ENCODE data around the gene EMC8. TPM values are rescaled to one million over a fixed set of nuclear protein-coding genes. Genes with fewer than 3 reads are reported as not detected.
"Not testable (repeated sequence)": the region's sequence is repeated elsewhere in the genome, so short reads cannot be mapped to it uniquely, and the experiment has no call there.

The EMC8 gene
- total RNA-seq, 4 donors from 2014 or later: 23.4 to 32.5 (median 26.8) TPM

GRCh38 chr16:85810097-85810741, 10.9 kb upstream of the EMC8 start:
- WGBS, 2 donors (ENCODE audit: low coverage in 1 of 2): 60 to 77% methylated on average over 1 to 7 of the region's 13 CpGs
- H3K4me1 ChIP-seq: no peaks in the 10 kb centered on the region
- no peak overlapping the region for H3K4me3 ChIP-seq
- H3K36me3 ChIP-seq: peaks cover 4 to 22% of the 10 kb centered on the region in 2 donors
- peaks cover 22% of the 10 kb centered on the region for H3K27me3 ChIP-seq
- H3K27ac ChIP-seq: no peak overlapping the region
- no peak for TF ChIP-seq POLR2A (IDR thresholded peaks at IDR 0.05)
- no peak for TF ChIP-seq POLR2AphosphoS5 (IDR thresholded peaks at IDR 0.05)
- no peak for TF ChIP-seq EP300 (IDR thresholded peaks at IDR 0.05)
- TF ChIP-seq CTCF (IDR thresholded peaks at IDR 0.05): no peak
- no peak for ATAC-seq
- H3K9me3 ChIP-seq: no peaks in the 10 kb centered on the region

GRCh38 chr16:85809645-85810044, 10.3 kb upstream of the EMC8 start:
- no peak for ATAC-seq
- Histone ChIP-seq H3K27me3 (peaks cover 19% of the 10 kb centered on the region), H3K36me3 (peaks cover 4 to 28% of the 10 kb centered on the region in 2 donors), H3K9me3 (no peaks in the 10 kb centered on the region), H3K27ac (no peak overlapping the region), H3K4me3 (no peak overlapping the region), H3K4me1 (no peaks in the 10 kb centered on the region)
- WGBS, 2 donors (ENCODE audit: low coverage in 1 of 2): 77% methylated on average over 4 of the region's 10 CpGs; no CpG with 5 or more reads in 1 of the 2 donors
- no peak for TF ChIP-seq POLR2AphosphoS5 (IDR thresholded peaks at IDR 0.05)
- TF ChIP-seq POLR2A (IDR thresholded peaks at IDR 0.05): no peak
- no peak for TF ChIP-seq EP300 (IDR thresholded peaks at IDR 0.05)
- no peak for TF ChIP-seq CTCF (IDR thresholded peaks at IDR 0.05)

- Histone ChIP-seq H3K36me3 (peaks cover 4 to 35% of the 10 kb centered on the region in 2 donors), H3K27me3 (peaks cover 18% of the 10 kb centered on the region), H3K27ac (no peak overlapping the region), H3K9me3 (no peaks in the 10 kb centered on the region), H3K4me1 (no peaks in the 10 kb centered on the region), H3K4me3 (no peak overlapping the region)
- WGBS, 2 donors (ENCODE audit: low coverage in 1 of 2): 100% methylated on average over 2 of the region's 7 CpGs; no CpG with 5 or more reads in 1 of the 2 donors
- ATAC-seq: no peak
- TF ChIP-seq EP300 (IDR thresholded peaks at IDR 0.05): no peak
- TF ChIP-seq CTCF (IDR thresholded peaks at IDR 0.05): no peak
- TF ChIP-seq POLR2AphosphoS5 (IDR thresholded peaks at IDR 0.05): no peak
- TF ChIP-seq POLR2A (IDR thresholded peaks at IDR 0.05): no peak
These were observed 9.6 kb upstream of the EMC8 start for GRCh38 chr16:85808926-85809325.

GRCh38 chr16:85808104-85808503, 8.8 kb upstream of the EMC8 start:
- H3K9me3 ChIP-seq, H3K27ac ChIP-seq, H3K4me1 ChIP-seq, ATAC-seq, H3K4me3 ChIP-seq: not testable (repeated sequence)
- WGBS, 2 donors (ENCODE audit: low coverage in 1 of 2): no CpG with 5 or more reads among the region's 27 CpGs
- Histone ChIP-seq H3K27me3 (peaks cover 18% of the 10 kb centered on the region), H3K36me3 (peaks cover 4 to 43% of the 10 kb centered on the region in 2 donors)

GRCh38 chr16:85807340-85807739, 8.0 kb upstream of the EMC8 start:
- not testable (repeated sequence) for H3K27ac ChIP-seq, H3K4me3 ChIP-seq, H3K9me3 ChIP-seq, ATAC-seq
- Histone ChIP-seq H3K36me3 (peaks cover 4 to 51% of the 10 kb centered on the region in 2 donors), H3K27me3 (peaks cover 18% of the 10 kb centered on the region), H3K4me1 (peaks cover 0 to 14% (median 0%) of the 10 kb centered on the region in 3 donors)
- 60 to 74% methylated on average over 1 to 5 of the region's 6 CpGs for WGBS, 2 donors (ENCODE audit: low coverage in 1 of 2)

GRCh38 chr16:85806539-85806938, 7.2 kb upstream of the EMC8 start:
- Histone ChIP-seq H3K36me3 (peaks cover 4 to 59% of the 10 kb centered on the region in 2 donors), H3K27ac (no peak overlapping the region), H3K27me3 (peaks cover 10% of the 10 kb centered on the region), H3K9me3 (no peaks in the 10 kb centered on the region), H3K4me1 (peaks cover 0 to 22% (median 0%) of the 10 kb centered on the region in 3 donors), H3K4me3 (no peak overlapping the region)
- WGBS, 2 donors (ENCODE audit: low coverage in 1 of 2): 78 to 83% methylated on average over 5 to 9 of the region's 11 CpGs
- ATAC-seq: no peak
- TF ChIP-seq CTCF (IDR thresholded peaks at IDR 0.05) (no peak), POLR2AphosphoS5 (IDR thresholded peaks at IDR 0.05) (no peak), EP300 (IDR thresholded peaks at IDR 0.05) (no peak)

Measured in gastroesophageal sphincter (tissue), 4 donors.